GM23338 (cell line): ENCODE measurements around the gene REG1B.

Experiments
- CREB1 ChIP-seq: fragments of 250-450 bp; sonication (Bioruptor Pico); IDR thresholded peaks from 2 replicates; pipeline ENCODE4 v1.5.0; 2020; ENCODE audit warnings: low read depth, mild to moderate bottlenecking, moderate library complexity
- CTCF ChIP-seq, 2 experiments: fragments of 200-600 bp in 1 of 2; sonication (generic) in 1 of 2; conservative IDR thresholded peaks; 2 replicates each; pipeline versions ENCODE4 v1.5.1 to v1.6.1; 2016 to 2017; ENCODE audit warnings: antibody characterized with exemption in 2 of 2, low read depth in 2 of 2, mild to moderate bottlenecking in 2 of 2, moderate library complexity in 1 of 2
- REST ChIP-seq: IDR thresholded peaks from one replicate; pipeline ENCODE4 v1.6.1; 2018; ENCODE audit warnings: antibody characterized with exemption; ENCODE audit not compliant: unreplicated experiment

GRCh38 chr2:79124907-79125720 is 37.3 kb upstream of the REG1B start:
- TF ChIP-seq CTCF (conservative IDR thresholded peaks at IDR 0.05; ENCODE audit: low read depth in 2 of 2) (no peak), CREB1 (CRISPR knock-in tag) (no peak), REST (no peak)
